GM23338 (cell line): ENCODE data around the gene ANXA2R. TPM values are rescaled to one million over a fixed set of nuclear protein-coding genes. Genes with fewer than 3 reads are reported as not detected.

Experiments used
- ATAC-seq: fragments of 200-7000 bp; cut with Tn5 transposase; 3 replicates; pipeline ENCODE4 v1.9.1; 2020
- DNase-seq: peaks from one replicate; pipeline ENCODE4 v3.0.0-alpha.2; 2015; ENCODE audit warnings: low spot score
- H2AFZ ChIP-seq: fragments of 200-600 bp; sonication (generic); 2 replicates; pipeline ENCODE4 v1.8.0; 2016; ENCODE audit warnings: antibody characterized with exemption, mild to moderate bottlenecking, moderate library complexity
- H3F3A ChIP-seq: fragments of 200-600 bp; sonication (generic); replicated peaks from 2 replicates; pipeline ENCODE4 v1.8.0; 2017; ENCODE audit warnings: antibody characterized with exemption, mixed run types, low read depth
- H3K27ac ChIP-seq: fragments of 200-600 bp; sonication (generic); 2 replicates; pipeline ENCODE4 v1.6.1; 2016; ENCODE audit warnings: low read depth
- H3K27me3 ChIP-seq: fragments of 200-600 bp; sonication (generic); 2 replicates; pipeline ENCODE4 v1.8.0; 2016; ENCODE audit warnings: mild to moderate bottlenecking, mixed run types, moderate library complexity; ENCODE audit not compliant: insufficient read depth
- H3K36me3 ChIP-seq: fragments of 200-600 bp; sonication (generic); 2 replicates; pipeline ENCODE4 v1.8.0; 2016; ENCODE audit warnings: mild to moderate bottlenecking; ENCODE audit not compliant: insufficient read depth
- H3K4me1 ChIP-seq: fragments of 200-600 bp; sonication (generic); 2 replicates; pipeline ENCODE4 v1.8.0; 2016; ENCODE audit warnings: mild to moderate bottlenecking, moderate library complexity; ENCODE audit not compliant: insufficient read depth
- H3K4me2 ChIP-seq: fragments of 200-600 bp; sonication (generic); 2 replicates; pipeline ENCODE4 v1.7.1; 2017; ENCODE audit warnings: mixed run types
- H3K4me3 ChIP-seq: fragments of 200-600 bp; sonication (generic); 2 replicates; pipeline ENCODE4 v1.6.1; 2016; ENCODE audit warnings: mixed run types
- H3K79me2 ChIP-seq: fragments of 200-600 bp; sonication (generic); replicated peaks from 2 replicates; pipeline ENCODE4 v1.8.0; 2017; ENCODE audit warnings: mild to moderate bottlenecking; ENCODE audit not compliant: insufficient read depth
- H3K9me2 ChIP-seq: fragments of 200-600 bp; sonication (generic); 2 replicates; pipeline ENCODE4 v1.8.0; 2017; ENCODE audit not compliant: insufficient read depth
- H4K20me1 ChIP-seq: fragments of 200-600 bp; sonication (generic); replicated peaks from 2 replicates; pipeline ENCODE4 v1.8.0; 2017; ENCODE audit warnings: mild to moderate bottlenecking; ENCODE audit not compliant: insufficient read depth
- H3K27ac Mint-ChIP-seq: 2 replicates; pipeline ENCODE4 v1.8.0; 2020; ENCODE audit warnings: inconsistent platforms, mild to moderate bottlenecking, moderate library complexity, mixed read lengths
- H3K27me3 Mint-ChIP-seq: 3 replicates; pipeline ENCODE4 v1.8.0; 2022; ENCODE audit warnings: low read depth, mild to moderate bottlenecking, moderate library complexity, mixed read lengths, inconsistent platforms; ENCODE audit not compliant: insufficient read depth, poor library complexity
- H3K36me3 Mint-ChIP-seq: 3 replicates; pipeline ENCODE4 v1.8.0; 2021; ENCODE audit warnings: low read depth, mild to moderate bottlenecking, inconsistent platforms, moderate library complexity, mixed read lengths
- H3K4me1 Mint-ChIP-seq: 3 replicates; pipeline ENCODE4 v1.8.0; 2020; ENCODE audit warnings: mild to moderate bottlenecking, inconsistent platforms, mixed read lengths
- H3K4me3 Mint-ChIP-seq: 3 replicates; pipeline ENCODE4 v1.8.0; 2021; ENCODE audit warnings: moderate library complexity, mild to moderate bottlenecking, inconsistent platforms, mixed read lengths
- H3K9me3 Mint-ChIP-seq: 3 replicates; pipeline ENCODE4 v1.8.0; 2020; ENCODE audit warnings: moderate library complexity, mild to moderate bottlenecking, inconsistent platforms, mixed read lengths
- CREB1 ChIP-seq: fragments of 250-450 bp; sonication (Bioruptor Pico); IDR thresholded peaks from 2 replicates; pipeline ENCODE4 v1.5.0; 2020; ENCODE audit warnings: low read depth, mild to moderate bottlenecking, moderate library complexity
- CTCF ChIP-seq, 2 experiments: fragments of 200-600 bp in 1 of 2; sonication (generic) in 1 of 2; conservative IDR thresholded peaks; 2 replicates each; pipeline versions ENCODE4 v1.5.1 to v1.6.1; 2016 to 2017; ENCODE audit warnings: antibody characterized with exemption in 2 of 2, low read depth in 2 of 2, mild to moderate bottlenecking in 2 of 2, moderate library complexity in 1 of 2
- EZH2 ChIP-seq: fragments of 200-600 bp; sonication (generic); IDR thresholded peaks from one replicate; pipeline ENCODE4 v1.8.0; 2017; ENCODE audit warnings: antibody characterized with exemption, mild to moderate bottlenecking, low read depth; ENCODE audit not compliant: unreplicated experiment
- EZH2phosphoT487 ChIP-seq: fragments of 200-600 bp; sonication (generic); IDR thresholded peaks from one replicate; pipeline ENCODE4 v1.8.1; 2018; ENCODE audit warnings: antibody characterized with exemption; ENCODE audit not compliant: unreplicated experiment
- JUNB ChIP-seq: IDR thresholded peaks from one replicate; pipeline ENCODE4 v1.6.1; 2016; ENCODE audit warnings: antibody characterized with exemption; ENCODE audit not compliant: unreplicated experiment
- NANOG ChIP-seq: IDR thresholded peaks from 2 replicates; pipeline ENCODE4 v1.6.1; 2016; ENCODE audit warnings: antibody characterized with exemption, borderline replicate concordance
- POLR2AphosphoS5 ChIP-seq: IDR thresholded peaks from 2 replicates; pipeline ENCODE4 v1.6.1; 2016; ENCODE audit warnings: antibody characterized with exemption, low read depth
- REST ChIP-seq: IDR thresholded peaks from one replicate; pipeline ENCODE4 v1.6.1; 2018; ENCODE audit warnings: antibody characterized with exemption; ENCODE audit not compliant: unreplicated experiment
- STAT1 ChIP-seq: IDR thresholded peaks from one replicate; pipeline ENCODE4 v1.6.1; 2016; ENCODE audit warnings: antibody characterized with exemption; ENCODE audit not compliant: unreplicated experiment
- ZNF114 ChIP-seq: fragments of 250-450 bp; sonication (Bioruptor Pico); IDR thresholded peaks from 2 replicates; pipeline ENCODE4 v1.5.0; 2020; ENCODE audit warnings: mild to moderate bottlenecking, moderate library complexity
- ZNF331 ChIP-seq: fragments of 250-450 bp; sonication (Bioruptor Pico); IDR thresholded peaks from 2 replicates; pipeline ENCODE4 v1.5.0; 2020; ENCODE audit warnings: low read depth, mild to moderate bottlenecking, moderate library complexity
- polyA plus RNA-seq: library from polyadenylated mRNA; unstranded; fragments of >200 nt; fragmentation: Nextera tagmentation; extraction: Ambion mirVana; gene quantifications from 2 replicates; pipeline ENCODE4 v1.2.1, GENCODE V29; 2016
- total RNA-seq: library from RNA; depleted of rRNA; stranded (reverse); fragments of >200 nt; shearing (Covaris generic); gene quantifications from 2 replicates; pipeline ENCODE4 v1.2.3, GENCODE V29; 2014
- TF ChIP-seq, protein P1 (sequence below): IDR thresholded peaks from 2 replicates; pipeline ENCODE4 v1.6.1; 2016; ENCODE audit warnings: antibody characterized with exemption
- TF ChIP-seq, protein P2 (sequence below): fragments of 250-450 bp; sonication (Bioruptor Pico); IDR thresholded peaks from 2 replicates; pipeline ENCODE4 v1.5.0; 2020; ENCODE audit warnings: mild to moderate bottlenecking, moderate library complexity

The ANXA2R gene
- total and polyA plus RNA-seq, 2 experiments from 2014 or later = 0.21 TPM; not detected in 1

DNA sequence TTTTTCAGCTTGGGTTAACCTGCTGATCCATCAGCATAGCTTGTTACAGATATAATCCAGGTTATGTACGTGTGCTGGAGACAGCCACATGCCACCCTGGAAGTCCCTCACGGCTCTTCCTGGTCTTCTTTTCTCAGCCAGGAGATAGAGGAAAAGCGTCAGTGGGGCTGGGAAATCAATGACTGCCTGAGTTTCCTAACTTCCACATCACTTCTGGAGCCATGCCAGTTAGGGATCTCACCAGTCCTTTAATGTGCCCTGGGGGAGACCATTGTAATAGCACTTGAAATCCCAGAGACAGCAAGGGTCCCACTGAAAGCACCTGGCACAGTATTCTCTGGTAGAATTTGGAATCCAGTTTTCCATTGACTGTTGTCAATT is 29.2 kb downstream of the ANXA2R start:
- no peak for TF ChIP-seq EZH2phosphoT487
- no peak for TF ChIP-seq POLR2AphosphoS5
- TF ChIP-seq CREB1 (CRISPR knock-in tag) = no peak
- no peak for TF ChIP-seq REST
- no peak for TF ChIP-seq ZNF114
- TF ChIP-seq STAT1 = no peak
- TF ChIP-seq ZNF331 (CRISPR knock-in tag) = no peak
- TF ChIP-seq, protein P1, sequence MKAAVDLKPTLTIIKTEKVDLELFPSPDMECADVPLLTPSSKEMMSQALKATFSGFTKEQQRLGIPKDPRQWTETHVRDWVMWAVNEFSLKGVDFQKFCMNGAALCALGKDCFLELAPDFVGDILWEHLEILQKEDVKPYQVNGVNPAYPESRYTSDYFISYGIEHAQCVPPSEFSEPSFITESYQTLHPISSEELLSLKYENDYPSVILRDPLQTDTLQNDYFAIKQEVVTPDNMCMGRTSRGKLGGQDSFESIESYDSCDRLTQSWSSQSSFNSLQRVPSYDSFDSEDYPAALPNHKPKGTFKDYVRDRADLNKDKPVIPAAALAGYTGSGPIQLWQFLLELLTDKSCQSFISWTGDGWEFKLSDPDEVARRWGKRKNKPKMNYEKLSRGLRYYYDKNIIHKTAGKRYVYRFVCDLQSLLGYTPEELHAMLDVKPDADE = no peak
- TF ChIP-seq, protein P2, sequence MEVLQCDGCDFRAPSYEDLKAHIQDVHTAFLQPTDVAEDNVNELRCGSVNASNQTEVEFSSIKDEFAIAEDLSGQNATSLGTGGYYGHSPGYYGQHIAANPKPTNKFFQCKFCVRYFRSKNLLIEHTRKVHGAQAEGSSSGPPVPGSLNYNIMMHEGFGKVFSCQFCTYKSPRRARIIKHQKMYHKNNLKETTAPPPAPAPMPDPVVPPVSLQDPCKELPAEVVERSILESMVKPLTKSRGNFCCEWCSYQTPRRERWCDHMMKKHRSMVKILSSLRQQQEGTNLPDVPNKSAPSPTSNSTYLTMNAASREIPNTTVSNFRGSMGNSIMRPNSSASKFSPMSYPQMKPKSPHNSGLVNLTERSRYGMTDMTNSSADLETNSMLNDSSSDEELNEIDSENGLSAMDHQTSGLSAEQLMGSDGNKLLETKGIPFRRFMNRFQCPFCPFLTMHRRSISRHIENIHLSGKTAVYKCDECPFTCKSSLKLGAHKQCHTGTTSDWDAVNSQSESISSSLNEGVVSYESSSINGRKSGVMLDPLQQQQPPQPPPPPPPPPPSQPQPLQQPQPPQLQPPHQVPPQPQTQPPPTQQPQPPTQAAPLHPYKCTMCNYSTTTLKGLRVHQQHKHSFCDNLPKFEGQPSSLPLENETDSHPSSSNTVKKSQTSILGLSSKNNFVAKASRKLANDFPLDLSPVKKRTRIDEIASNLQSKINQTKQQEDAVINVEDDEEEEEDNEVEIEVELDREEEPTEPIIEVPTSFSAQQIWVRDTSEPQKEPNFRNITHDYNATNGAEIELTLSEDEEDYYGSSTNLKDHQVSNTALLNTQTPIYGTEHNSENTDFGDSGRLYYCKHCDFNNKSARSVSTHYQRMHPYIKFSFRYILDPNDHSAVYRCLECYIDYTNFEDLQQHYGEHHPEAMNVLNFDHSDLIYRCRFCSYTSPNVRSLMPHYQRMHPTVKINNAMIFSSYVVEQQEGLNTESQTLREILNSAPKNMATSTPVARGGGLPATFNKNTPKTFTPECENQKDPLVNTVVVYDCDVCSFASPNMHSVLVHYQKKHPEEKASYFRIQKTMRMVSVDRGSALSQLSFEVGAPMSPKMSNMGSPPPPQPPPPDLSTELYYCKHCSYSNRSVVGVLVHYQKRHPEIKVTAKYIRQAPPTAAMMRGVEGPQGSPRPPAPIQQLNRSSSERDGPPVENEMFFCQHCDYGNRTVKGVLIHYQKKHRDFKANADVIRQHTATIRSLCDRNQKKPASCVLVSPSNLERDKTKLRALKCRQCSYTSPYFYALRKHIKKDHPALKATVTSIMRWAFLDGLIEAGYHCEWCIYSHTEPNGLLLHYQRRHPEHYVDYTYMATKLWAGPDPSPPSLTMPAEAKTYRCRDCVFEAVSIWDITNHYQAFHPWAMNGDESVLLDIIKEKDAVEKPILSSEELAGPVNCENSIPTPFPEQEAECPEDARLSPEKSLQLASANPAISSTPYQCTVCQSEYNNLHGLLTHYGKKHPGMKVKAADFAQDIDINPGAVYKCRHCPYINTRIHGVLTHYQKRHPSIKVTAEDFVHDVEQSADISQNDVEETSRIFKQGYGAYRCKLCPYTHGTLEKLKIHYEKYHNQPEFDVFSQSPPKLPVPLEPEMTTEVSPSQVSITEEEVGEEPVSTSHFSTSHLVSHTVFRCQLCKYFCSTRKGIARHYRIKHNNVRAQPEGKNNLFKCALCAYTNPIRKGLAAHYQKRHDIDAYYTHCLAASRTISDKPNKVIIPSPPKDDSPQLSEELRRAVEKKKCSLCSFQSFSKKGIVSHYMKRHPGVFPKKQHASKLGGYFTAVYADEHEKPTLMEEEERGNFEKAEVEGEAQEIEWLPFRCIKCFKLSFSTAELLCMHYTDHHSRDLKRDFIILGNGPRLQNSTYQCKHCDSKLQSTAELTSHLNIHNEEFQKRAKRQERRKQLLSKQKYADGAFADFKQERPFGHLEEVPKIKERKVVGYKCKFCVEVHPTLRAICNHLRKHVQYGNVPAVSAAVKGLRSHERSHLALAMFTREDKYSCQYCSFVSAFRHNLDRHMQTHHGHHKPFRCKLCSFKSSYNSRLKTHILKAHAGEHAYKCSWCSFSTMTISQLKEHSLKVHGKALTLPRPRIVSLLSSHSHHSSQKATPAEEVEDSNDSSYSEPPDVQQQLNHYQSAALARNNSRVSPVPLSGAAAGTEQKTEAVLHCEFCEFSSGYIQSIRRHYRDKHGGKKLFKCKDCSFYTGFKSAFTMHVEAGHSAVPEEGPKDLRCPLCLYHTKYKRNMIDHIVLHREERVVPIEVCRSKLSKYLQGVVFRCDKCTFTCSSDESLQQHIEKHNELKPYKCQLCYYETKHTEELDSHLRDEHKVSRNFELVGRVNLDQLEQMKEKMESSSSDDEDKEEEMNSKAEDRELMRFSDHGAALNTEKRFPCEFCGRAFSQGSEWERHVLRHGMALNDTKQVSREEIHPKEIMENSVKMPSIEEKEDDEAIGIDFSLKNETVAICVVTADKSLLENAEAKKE (CRISPR knock-in tag) = no peak
- no peak for TF ChIP-seq EZH2
- TF ChIP-seq JUNB = no peak
- no peak for TF ChIP-seq NANOG
- TF ChIP-seq CTCF (conservative IDR thresholded peaks at IDR 0.05; ENCODE audit: low read depth in 2 of 2) = no peak

More for the DNA sequence above, 29.2 kb downstream of the ANXA2R start:
- no peak overlapping the region for H3K4me3 Mint-ChIP-seq
- Histone ChIP-seq H4K20me1 (no peaks in the 10 kb centered on the region; the same call in none of the 2 replicates), H3K27ac (no peak overlapping the region), H3K4me3 (no peak overlapping the region), H3K27me3 (peaks cover 89% of the 10 kb centered on the region), H3K4me2 (no peak overlapping the region), H3K36me3 (no peaks in the 10 kb centered on the region), H3K79me2 (no peaks in the 10 kb centered on the region), H3F3A (peaks cover 10% of the 10 kb centered on the region), H3K4me1 (peaks cover 14% of the 10 kb centered on the region), H2AFZ (no peak overlapping the region), H3K9me2 (no peaks in the 10 kb centered on the region)
- no peak overlapping the region for H3K27ac Mint-ChIP-seq
- peaks cover 87% of the 10 kb centered on the region for H3K27me3 Mint-ChIP-seq
- no peaks in the 10 kb centered on the region for H3K36me3 Mint-ChIP-seq
- no peak for ATAC-seq
- H3K9me3 Mint-ChIP-seq = no peaks in the 10 kb centered on the region
- H3K4me1 Mint-ChIP-seq = peaks cover 28% of the 10 kb centered on the region
- DNase-seq = no peak
